Activated CD4-positive, alpha-beta T cell treated with anti-CD3 and anti-CD28 coated beads for 36 hours (primary cell): ENCODE results near the gene C1orf216. TPM values are rescaled to one million over a fixed set of nuclear protein-coding genes. Genes with fewer than 3 reads are reported as not detected.
"Not testable (repeated sequence)": the region's sequence is repeated elsewhere in the genome, so short reads cannot be mapped to it uniquely, and the experiment has no call there.

Experiments
- ATAC-seq: fragments of 200-7000 bp; cut with Tn5 transposase; one replicate; pipeline ENCODE4 v1.10.0; 2021; ENCODE audit warnings: mild to moderate bottlenecking, moderate library complexity
- CTCF ChIA-PET: fragments of 350-600 bp; sonication (Branson Sonifier 250); formaldehyde crosslinking; loops from one replicate; lab custom pipeline; 2021; ENCODE audit warnings: antibody characterized with exemption; lab: Charles Lee
- POLR2A ChIA-PET: fragments of 350-600 bp; sonication (Branson Sonifier 250); formaldehyde crosslinking; loops from one replicate; lab custom pipeline; 2021; ENCODE audit warnings: antibody characterized with exemption, inconsistent platforms; lab: Charles Lee
- DNase-seq: peaks from one replicate; pipeline ENCODE4 v3.0.0-alpha.2; 2020
- H3K27ac Mint-ChIP-seq: one replicate; pipeline ENCODE4 v1.8.0; 2021; ENCODE audit warnings: mixed read lengths
- H3K27me3 Mint-ChIP-seq: one replicate; pipeline ENCODE4 v1.8.0; 2021; ENCODE audit warnings: mixed read lengths
- H3K36me3 Mint-ChIP-seq: one replicate; pipeline ENCODE4 v1.8.0; 2021; ENCODE audit warnings: low read depth, mixed read lengths
- H3K4me1 Mint-ChIP-seq: one replicate; pipeline ENCODE4 v1.8.0; 2021; ENCODE audit warnings: mixed read lengths
- H3K4me3 Mint-ChIP-seq: one replicate; pipeline ENCODE4 v1.8.0; 2021; ENCODE audit warnings: mild to moderate bottlenecking, moderate library complexity, mixed read lengths
- H3K9me3 Mint-ChIP-seq: one replicate; pipeline ENCODE4 v1.8.0; 2021; ENCODE audit warnings: low read depth, mixed read lengths
- intact Hi-C, 2 experiments: fragments of 100-400 bp; cut with DNase I in 1 of 2; cut with micrococcal nuclease in 1 of 2; formaldehyde crosslinking; loops; one replicate each; pipeline versions ENCODE4 v1.14.2 to v1.15.1; 2022 to 2024; cut with DNase I, micrococcal nuclease
- total RNA-seq, 2 experiments: library from RNA; stranded (reverse); gene quantifications; one replicate each; pipeline ENCODE4 v1.2.3, GENCODE V29; 2021

C1orf216 gene
- total RNA-seq, 2 experiments from 2014 or later: 7.4 to 10.9 TPM

GRCh38 chr1:35706846-35707600 lies 11.7 kb downstream of the C1orf216 start:
- H3K27ac Mint-ChIP-seq: no peak overlapping the region
- ChIA-PET CTCF (interaction anchor here (0.6 to 1.3 kb wide), 3 partner anchors 9 to 235 kb away, joined by 3 to 10 read pairs (median 3); no protein-coding TSS in a partner anchor), POLR2A (no interaction called here)
- peaks cover 30% of the 10 kb centered on the region for H3K27me3 Mint-ChIP-seq
- DNase-seq (peak; percentile 32), ATAC-seq (peak; percentile 12)
- no peaks in the 10 kb centered on the region for H3K9me3 Mint-ChIP-seq
- peaks cover 18% of the 10 kb centered on the region for H3K4me1 Mint-ChIP-seq
- H3K4me3 Mint-ChIP-seq: peak overlapping the region; percentile 60
- intact Hi-C loops: no loop called here
- H3K36me3 Mint-ChIP-seq: no peaks in the 10 kb centered on the region

GRCh38 chr1:35702508-35702907 lies 16.2 kb downstream of the C1orf216 start:
- intact Hi-C loops: no loop called here
- no peaks in the 10 kb centered on the region for H3K36me3 Mint-ChIP-seq
- H3K27me3 Mint-ChIP-seq: peaks cover 43% of the 10 kb centered on the region
- DNase-seq: no peak
- ATAC-seq: no peak
- no peaks in the 10 kb centered on the region for H3K9me3 Mint-ChIP-seq
- H3K4me3 Mint-ChIP-seq: no peak overlapping the region
- peaks cover 12% of the 10 kb centered on the region for H3K4me1 Mint-ChIP-seq
- no peak overlapping the region for H3K27ac Mint-ChIP-seq
- ChIA-PET POLR2A (no interaction called here), CTCF (interaction anchor here (2.1 kb wide), 1 partner anchor 13 kb away, joined by 6 read pairs; no protein-coding TSS in a partner anchor)

DNA sequence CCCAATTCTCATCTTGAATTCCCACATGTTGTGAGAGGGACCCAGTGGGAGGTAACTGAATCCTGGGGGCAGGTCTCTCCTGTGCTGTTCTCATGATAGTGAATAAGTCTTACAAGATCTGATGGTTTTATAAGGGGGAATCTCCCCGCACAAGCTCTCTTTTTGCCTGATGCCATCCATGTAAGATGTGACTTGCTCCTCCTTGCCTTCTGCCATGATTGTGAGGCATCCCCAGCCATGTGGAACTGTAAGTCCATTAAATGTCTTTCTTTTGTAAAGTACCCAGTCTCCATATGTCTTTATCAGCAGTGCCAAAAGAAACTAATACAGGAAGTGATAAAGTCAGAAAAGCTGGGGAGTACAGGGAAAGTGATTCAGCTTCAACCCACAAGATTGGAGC lies 19.5 kb downstream of the C1orf216 start:
- DNase-seq, H3K9me3 Mint-ChIP-seq, H3K27ac Mint-ChIP-seq, H3K4me3 Mint-ChIP-seq, H3K4me1 Mint-ChIP-seq, H3K36me3 Mint-ChIP-seq, intact Hi-C loops, POLR2A ChIA-PET, ATAC-seq: not testable (repeated sequence)
- CTCF ChIA-PET: interaction anchor here (0.7 to 2.7 kb wide), 5 partner anchors 16 to 497 kb away, joined by 3 to 11 read pairs (median 3); partner anchors contain the start of gene TFAP2E
- H3K27me3 Mint-ChIP-seq: peaks cover 34% of the 10 kb centered on the region

DNA sequence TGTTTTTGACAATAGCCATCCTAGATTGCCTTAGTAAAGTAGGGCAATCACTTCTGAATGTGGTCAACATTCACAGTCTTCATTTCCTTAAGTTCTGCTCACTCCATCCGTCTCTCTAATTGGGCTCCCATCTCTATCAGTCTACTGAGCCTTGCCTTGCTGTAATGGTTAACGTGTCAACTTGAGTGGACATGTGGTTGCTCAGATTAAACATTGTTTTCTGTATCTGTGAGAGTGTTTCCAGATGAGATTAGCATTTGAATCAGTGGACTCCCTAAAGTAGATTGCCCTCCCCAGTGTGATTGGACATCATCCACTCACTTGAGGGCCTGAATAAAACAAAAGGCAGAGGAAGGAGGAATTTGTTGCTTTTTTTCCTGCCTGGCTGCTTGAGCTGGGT lies 26.4 kb downstream of the C1orf216 start:
- CTCF ChIA-PET: no interaction called here
- no peak overlapping the region for H3K4me3 Mint-ChIP-seq
- intact Hi-C loops: no loop called here
- ATAC-seq (no peak), DNase-seq (no peak)
- no peaks in the 10 kb centered on the region for H3K4me1 Mint-ChIP-seq
- no peaks in the 10 kb centered on the region for H3K36me3 Mint-ChIP-seq
- POLR2A ChIA-PET: no interaction called here
- H3K27me3 Mint-ChIP-seq: peaks cover 6% of the 10 kb centered on the region
- no peaks in the 10 kb centered on the region for H3K9me3 Mint-ChIP-seq
- H3K27ac Mint-ChIP-seq: no peak overlapping the region

- intact Hi-C loops: no loop called here
- CTCF ChIA-PET: interaction anchor here (1.5 kb wide), 1 partner anchor 24 kb away, joined by 6 read pairs; no protein-coding TSS in a partner anchor
Measured at GRCh38 chr1:35691571-35692220, 27.0 kb downstream of the C1orf216 start.

GRCh38 chr1:35691080-35691479 lies 27.6 kb downstream of the C1orf216 start:
- POLR2A ChIA-PET: no interaction called here

More at GRCh38 chr1:35691571-35692220, 27.0 kb downstream of the C1orf216 start:
- Mint-ChIP-seq H3K27ac (no peak overlapping the region), H3K4me1 (no peaks in the 10 kb centered on the region), H3K36me3 (no peaks in the 10 kb centered on the region), H3K27me3 (peaks cover 6% of the 10 kb centered on the region), H3K9me3 (no peaks in the 10 kb centered on the region), H3K4me3 (no peak overlapping the region)
- DNase-seq (no peak), ATAC-seq (no peak)
- POLR2A ChIA-PET: no interaction called here

GRCh38 chr1:35690103-35690502 lies 28.6 kb downstream of the C1orf216 start:
- CTCF ChIA-PET: interaction anchor here (1.1 kb wide), 1 partner anchor 37 kb away, joined by 5 read pairs; no protein-coding TSS in a partner anchor
- H3K27me3 Mint-ChIP-seq, H3K9me3 Mint-ChIP-seq, H3K4me3 Mint-ChIP-seq, DNase-seq, H3K27ac Mint-ChIP-seq, H3K36me3 Mint-ChIP-seq, POLR2A ChIA-PET, intact Hi-C loops, ATAC-seq, H3K4me1 Mint-ChIP-seq: not testable (repeated sequence)

More at GRCh38 chr1:35691080-35691479, 27.6 kb downstream of the C1orf216 start:
- H3K4me3 Mint-ChIP-seq: no peak overlapping the region
- no peak for ATAC-seq
- H3K36me3 Mint-ChIP-seq: no peaks in the 10 kb centered on the region
- no peaks in the 10 kb centered on the region for H3K4me1 Mint-ChIP-seq
- H3K27me3 Mint-ChIP-seq: peaks cover 6% of the 10 kb centered on the region
- DNase-seq: no peak
- CTCF ChIA-PET: interaction anchor here (1.5 kb wide), 1 partner anchor 25 kb away, joined by 6 read pairs; no protein-coding TSS in a partner anchor
- no peak overlapping the region for H3K27ac Mint-ChIP-seq
- intact Hi-C loops: no loop called here
- H3K9me3 Mint-ChIP-seq: no peaks in the 10 kb centered on the region

DNA sequence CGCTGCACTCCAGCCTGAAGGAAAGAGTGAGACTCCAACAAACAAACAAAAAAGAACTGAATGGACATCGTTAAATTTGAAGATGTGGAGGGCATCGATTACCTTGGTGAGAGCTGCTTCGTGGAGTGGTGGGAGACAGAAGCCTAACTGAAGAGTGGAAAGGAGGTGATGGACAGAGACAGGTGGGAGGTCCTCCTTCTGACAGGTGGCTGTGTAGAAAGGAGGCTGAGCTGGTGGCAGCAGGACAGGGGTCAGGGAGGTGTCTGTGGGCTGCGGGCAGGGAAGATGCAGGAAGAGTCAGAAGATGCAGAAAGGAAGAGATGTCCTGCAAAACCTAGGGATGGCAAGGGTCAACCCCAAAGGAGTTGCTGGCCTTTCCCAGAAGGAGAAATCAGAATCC lies 30.5 kb downstream of the C1orf216 start:
- no peaks in the 10 kb centered on the region for H3K9me3 Mint-ChIP-seq
- no peak overlapping the region for H3K4me3 Mint-ChIP-seq
- intact Hi-C loops: no loop called here
- H3K27ac Mint-ChIP-seq: no peak overlapping the region
- ChIA-PET CTCF (interaction anchor here (0.5 to 1.4 kb wide), 3 partner anchors 15 to 236 kb away, joined by 3 to 4 read pairs (median 3); no protein-coding TSS in a partner anchor), POLR2A (no interaction called here)
- H3K4me1 Mint-ChIP-seq: no peaks in the 10 kb centered on the region
- ATAC-seq (no peak), DNase-seq (no peak)
- H3K36me3 Mint-ChIP-seq: no peaks in the 10 kb centered on the region
- peaks cover 6% of the 10 kb centered on the region for H3K27me3 Mint-ChIP-seq

DNA sequence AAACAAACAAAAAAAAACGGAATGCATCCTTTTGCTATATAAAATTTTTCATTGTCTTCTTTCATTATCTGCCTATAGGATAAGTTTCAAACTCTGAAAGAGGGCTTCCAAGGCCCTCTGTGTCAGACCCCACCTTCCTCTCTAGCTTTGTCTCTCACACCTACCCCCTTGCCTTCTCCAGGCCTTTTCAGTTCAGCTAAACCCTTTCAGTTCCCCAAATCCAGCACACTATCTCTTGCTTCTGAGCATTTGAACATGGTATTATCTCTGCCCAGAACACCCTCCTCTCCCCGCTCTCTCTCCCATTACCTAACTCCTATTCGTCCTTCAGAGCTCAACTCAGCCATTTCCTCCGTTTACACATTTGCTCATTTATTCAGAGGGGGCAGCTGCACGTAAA lies 35.7 kb downstream of the C1orf216 start:
- Mint-ChIP-seq H3K4me3 (no peak overlapping the region), H3K36me3 (no peaks in the 10 kb centered on the region), H3K27ac (no peak overlapping the region), H3K27me3 (peaks cover 6% of the 10 kb centered on the region), H3K4me1 (no peaks in the 10 kb centered on the region), H3K9me3 (no peaks in the 10 kb centered on the region)
- DNase-seq (no peak), ATAC-seq (no peak)
- ChIA-PET CTCF (interaction anchor here (0.6 kb wide), 1 partner anchor 573 kb away, joined by 4 read pairs; no protein-coding TSS in a partner anchor), POLR2A (no interaction called here)
- intact Hi-C loops: no loop called here

DNA sequence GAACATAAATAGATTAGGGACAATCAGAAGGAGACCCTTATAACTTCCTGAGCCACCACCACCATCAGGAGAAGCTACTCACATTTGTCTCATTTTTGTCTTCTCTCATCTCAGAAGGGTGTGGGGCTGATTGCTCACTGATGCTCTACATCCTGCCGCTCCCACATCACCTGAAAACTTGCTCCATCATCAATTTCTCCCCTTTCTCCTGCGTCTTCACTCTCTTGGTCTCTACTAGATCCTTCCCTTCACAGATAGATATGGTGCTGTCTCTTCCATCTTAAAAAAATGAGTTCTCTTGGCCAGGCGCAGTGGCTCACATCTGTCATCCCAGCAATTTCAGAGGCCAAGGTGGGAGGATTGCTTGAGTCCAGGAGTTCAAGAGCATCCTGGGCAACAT lies 38.4 kb downstream of the C1orf216 start:
- Mint-ChIP-seq H3K9me3 (no peaks in the 10 kb centered on the region), H3K36me3 (no peaks in the 10 kb centered on the region), H3K27me3 (peaks cover 7% of the 10 kb centered on the region), H3K4me1 (no peaks in the 10 kb centered on the region), H3K4me3 (no peak overlapping the region), H3K27ac (no peak overlapping the region)
- POLR2A ChIA-PET: no interaction called here
- intact Hi-C loops: no loop called here
- CTCF ChIA-PET: no interaction called here
- ATAC-seq (no peak), DNase-seq (no peak)

- no peak for ATAC-seq
- POLR2A ChIA-PET: no interaction called here
- DNase-seq: no peak
- H3K27me3 Mint-ChIP-seq: peaks cover 12% of the 10 kb centered on the region
- CTCF ChIA-PET: interaction anchor here (1.2 kb wide), 1 partner anchor 40 kb away, joined by 4 read pairs; no protein-coding TSS in a partner anchor
- H3K27ac Mint-ChIP-seq: no peak overlapping the region
- H3K4me1 Mint-ChIP-seq: no peaks in the 10 kb centered on the region
- no peaks in the 10 kb centered on the region for H3K36me3 Mint-ChIP-seq
- intact Hi-C loops: no loop called here
- no peaks in the 10 kb centered on the region for H3K9me3 Mint-ChIP-seq
- no peak overlapping the region for H3K4me3 Mint-ChIP-seq
Measured at GRCh38 chr1:35675773-35676172, 42.9 kb downstream of the C1orf216 start.
